HepG2 (cell line): ENCODE results near the gene TTPAL. TPM values are rescaled to one million over a fixed set of nuclear protein-coding genes. Genes with fewer than 3 reads are reported as not detected.

ENCODE experiments used
- BRCA1 ChIP-seq: sonication (generic); formaldehyde crosslinking; IDR thresholded peaks from 2 replicates; pipeline ENCODE4 v1.4.0; 2020; ENCODE audit warnings: missing genetic modification reagents
- DNMT1 ChIP-seq: sonication (generic); formaldehyde crosslinking; IDR thresholded peaks from 2 replicates; pipeline ENCODE4 v1.5.1; 2020; ENCODE audit warnings: mild to moderate bottlenecking, missing genetic modification reagents
- FOXM1 ChIP-seq: sonication (generic); formaldehyde crosslinking; IDR thresholded peaks from 2 replicates; pipeline ENCODE4 v1.5.0; 2020; ENCODE audit warnings: missing genetic modification reagents
- GABPA ChIP-seq, 2 experiments: IDR thresholded peaks; 2 replicates each; pipeline ENCODE4 v1.6.1; 2011 to 2016; ENCODE audit warnings: low read depth in 2 of 2, low read length in 1 of 2, missing biosample characterization in 1 of 2, missing genetic modification characterization in 1 of 2
- GFI1 ChIP-seq: sonication (generic); formaldehyde crosslinking; IDR thresholded peaks from 2 replicates; pipeline ENCODE4 v1.5.0; 2020; ENCODE audit warnings: missing genetic modification reagents, mild to moderate bottlenecking, borderline replicate concordance
- KLF16 ChIP-seq, 2 experiments: sonication (generic) in 1 of 2; formaldehyde crosslinking in 1 of 2; IDR thresholded peaks; 2 replicates each; pipeline versions ENCODE4 v1.6.1 to v1.8.0; 2016 to 2023; ENCODE audit warnings: missing genetic modification reagents in 2 of 2, missing compliant biosample characterization in 1 of 2
- MTF2 ChIP-seq: sonication (generic); formaldehyde crosslinking; IDR thresholded peaks from 2 replicates; pipeline ENCODE4 v1.5.0; 2020; ENCODE audit warnings: missing genetic modification reagents, borderline replicate concordance
- NCOA5 ChIP-seq: sonication (generic); formaldehyde crosslinking; IDR thresholded peaks from 2 replicates; pipeline ENCODE4 v1.4.0; 2020; ENCODE audit warnings: missing genetic modification reagents
- NR2F2 ChIP-seq: IDR thresholded peaks from 2 replicates; pipeline ENCODE4 v1.6.1; 2012; ENCODE audit warnings: low read depth, inconsistent platforms, borderline replicate concordance
- SNAPC2 ChIP-seq: sonication (generic); formaldehyde crosslinking; IDR thresholded peaks from 2 replicates; pipeline ENCODE4 v1.8.1; 2022; ENCODE audit warnings: mild to moderate bottlenecking, missing genetic modification reagents
- ZNF543 ChIP-seq: sonication (generic); formaldehyde crosslinking; IDR thresholded peaks from 2 replicates; pipeline ENCODE4 v1.4.0; 2020; ENCODE audit warnings: mild to moderate bottlenecking, missing genetic modification reagents
- ZSCAN30 ChIP-seq: sonication (generic); formaldehyde crosslinking; IDR thresholded peaks from 2 replicates; pipeline ENCODE4 v1.5.0; 2020; ENCODE audit warnings: mild to moderate bottlenecking, missing genetic modification reagents
- polyA plus RNA-seq, 8 experiments: library from polyadenylated mRNA; depleted of rRNA in 3 of 8; stranded (reverse) in 7 of 8; unstranded in 1 of 8; fragments of >200 nt; fragmentation: Illumina TruSeq in 4 of 8; extraction: Trizol in 4 of 8; gene quantifications; 2 replicates each; pipeline versions ENCODE4 v1.2.1 to v1.2.3, GENCODE V29; 2011 to 2016; ENCODE audit warnings: low read depth in 4 of 8, missing spikeins in 1 of 8, mixed read lengths in 1 of 8; ENCODE audit not compliant: insufficient read depth in 1 of 8
- total RNA-seq, 5 experiments: library from RNA; depleted of rRNA; stranded (reverse); fragments of >200 nt; fragmentation: Illumina TruSeq; extraction: Trizol; gene quantifications; 2 replicates each; pipeline ENCODE4 v1.2.3, GENCODE V29; 2016; ENCODE audit warnings: low read depth in 1 of 5
- TF ChIP-seq, protein P1 (sequence below), 2 experiments: IDR thresholded peaks; 2 replicates each; pipeline ENCODE4 v1.6.1; 2011 to 2012; ENCODE audit warnings: low read length in 2 of 2, borderline replicate concordance in 1 of 2, low read depth in 1 of 2, mild to moderate bottlenecking in 1 of 2, moderate library complexity in 1 of 2
- TF ChIP-seq, protein P2 (sequence below): sonication (generic); formaldehyde crosslinking; IDR thresholded peaks from 2 replicates; pipeline ENCODE4 v1.5.0; 2020; ENCODE audit warnings: missing genetic modification reagents, mild to moderate bottlenecking, borderline replicate concordance
- TF ChIP-seq, protein P3 (sequence below): sonication (generic); formaldehyde crosslinking; IDR thresholded peaks from 2 replicates; pipeline ENCODE4 v1.4.0; 2020; ENCODE audit warnings: missing genetic modification reagents
- TF ChIP-seq, protein P4 (sequence below): sonication (generic); formaldehyde crosslinking; IDR thresholded peaks from 2 replicates; pipeline ENCODE4 v1.5.0; 2020; ENCODE audit warnings: missing genetic modification reagents
- TF ChIP-seq, protein P5 (sequence below): sonication (generic); formaldehyde crosslinking; IDR thresholded peaks from 2 replicates; pipeline ENCODE4 v1.8.0; 2022; ENCODE audit warnings: mild to moderate bottlenecking, missing genetic modification reagents, moderate library complexity
- TF ChIP-seq, protein P6 (sequence below): sonication (generic); formaldehyde crosslinking; IDR thresholded peaks from 2 replicates; pipeline ENCODE4 v1.5.0; 2020; ENCODE audit warnings: missing genetic modification reagents
- TF ChIP-seq, protein P7 (sequence below): sonication (generic); formaldehyde crosslinking; IDR thresholded peaks from 2 replicates; pipeline ENCODE4 v1.8.0; 2022; ENCODE audit warnings: low read depth, missing genetic modification reagents

Gene TTPAL
- total and polyA plus RNA-seq, 2 of the 13 experiments (the other 11 are each of a cell fraction or from before 2014, with no cell fraction given) = 4.3 to 18.8 TPM

DNA sequence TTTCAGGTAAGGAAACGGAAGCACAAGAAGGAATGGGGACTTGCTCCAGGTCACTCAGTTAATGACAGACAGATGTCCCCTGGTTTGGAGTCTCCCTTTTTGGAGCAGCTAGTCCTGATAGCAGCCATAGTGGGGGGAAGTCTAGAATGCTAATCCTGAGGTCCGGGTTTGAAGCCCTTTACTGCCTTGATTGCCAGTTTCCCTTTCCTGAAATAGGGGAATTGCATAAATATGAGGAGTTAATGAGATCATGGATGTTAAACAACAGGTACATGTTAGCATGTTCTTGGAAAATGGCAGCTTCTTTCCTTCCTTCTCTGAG is 341 bp upstream of the TTPAL start (continued):
- TF ChIP-seq MTF2 (CRISPR knock-in tag) (peak; percentile 95; the same call in 1 of the 2 replicates), ZNF543 (CRISPR knock-in tag) (no peak), GFI1 (CRISPR knock-in tag) (peak; percentile 45; the same call in 1 of the 2 replicates), DNMT1 (CRISPR knock-in tag) (no peak), ZSCAN30 (no peak), NR2F2 (no peak), GABPA (IDR thresholded peaks at IDR 0.05; ENCODE audit: low read depth, low read length) (no peak), GABPA (CRISPR knock-in tag; IDR thresholded peaks at IDR 0.05; ENCODE audit: low read depth) (no peak), KLF16 (CRISPR knock-in tag; IDR thresholded peaks at IDR 0.05) (0 out of 4 replicates have a peak, but pooled peaks of 1 of the 2 experiments have one; percentile 44), BRCA1 (CRISPR knock-in tag) (no peak), NCOA5 (CRISPR knock-in tag) (no peak), SNAPC2 (CRISPR knock-in tag) (no peak), FOXM1 (CRISPR knock-in tag) (no peak)
- TF ChIP-seq, protein P1, sequence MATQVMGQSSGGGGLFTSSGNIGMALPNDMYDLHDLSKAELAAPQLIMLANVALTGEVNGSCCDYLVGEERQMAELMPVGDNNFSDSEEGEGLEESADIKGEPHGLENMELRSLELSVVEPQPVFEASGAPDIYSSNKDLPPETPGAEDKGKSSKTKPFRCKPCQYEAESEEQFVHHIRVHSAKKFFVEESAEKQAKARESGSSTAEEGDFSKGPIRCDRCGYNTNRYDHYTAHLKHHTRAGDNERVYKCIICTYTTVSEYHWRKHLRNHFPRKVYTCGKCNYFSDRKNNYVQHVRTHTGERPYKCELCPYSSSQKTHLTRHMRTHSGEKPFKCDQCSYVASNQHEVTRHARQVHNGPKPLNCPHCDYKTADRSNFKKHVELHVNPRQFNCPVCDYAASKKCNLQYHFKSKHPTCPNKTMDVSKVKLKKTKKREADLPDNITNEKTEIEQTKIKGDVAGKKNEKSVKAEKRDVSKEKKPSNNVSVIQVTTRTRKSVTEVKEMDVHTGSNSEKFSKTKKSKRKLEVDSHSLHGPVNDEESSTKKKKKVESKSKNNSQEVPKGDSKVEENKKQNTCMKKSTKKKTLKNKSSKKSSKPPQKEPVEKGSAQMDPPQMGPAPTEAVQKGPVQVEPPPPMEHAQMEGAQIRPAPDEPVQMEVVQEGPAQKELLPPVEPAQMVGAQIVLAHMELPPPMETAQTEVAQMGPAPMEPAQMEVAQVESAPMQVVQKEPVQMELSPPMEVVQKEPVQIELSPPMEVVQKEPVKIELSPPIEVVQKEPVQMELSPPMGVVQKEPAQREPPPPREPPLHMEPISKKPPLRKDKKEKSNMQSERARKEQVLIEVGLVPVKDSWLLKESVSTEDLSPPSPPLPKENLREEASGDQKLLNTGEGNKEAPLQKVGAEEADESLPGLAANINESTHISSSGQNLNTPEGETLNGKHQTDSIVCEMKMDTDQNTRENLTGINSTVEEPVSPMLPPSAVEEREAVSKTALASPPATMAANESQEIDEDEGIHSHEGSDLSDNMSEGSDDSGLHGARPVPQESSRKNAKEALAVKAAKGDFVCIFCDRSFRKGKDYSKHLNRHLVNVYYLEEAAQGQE (IDR thresholded peaks at IDR 0.05; ENCODE audit: borderline replicate concordance in 1 of 2, low read depth in 1 of 2, low read length in 2 of 2) = no peak
- TF ChIP-seq, protein P2, sequence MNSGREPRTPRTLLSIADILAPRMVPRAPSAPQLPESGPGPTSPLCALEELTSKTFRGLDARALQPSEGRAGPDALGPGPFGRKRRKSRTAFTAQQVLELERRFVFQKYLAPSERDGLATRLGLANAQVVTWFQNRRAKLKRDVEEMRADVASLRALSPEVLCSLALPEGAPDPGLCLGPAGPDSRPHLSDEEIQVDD = no peak
- TF ChIP-seq, protein P3, sequence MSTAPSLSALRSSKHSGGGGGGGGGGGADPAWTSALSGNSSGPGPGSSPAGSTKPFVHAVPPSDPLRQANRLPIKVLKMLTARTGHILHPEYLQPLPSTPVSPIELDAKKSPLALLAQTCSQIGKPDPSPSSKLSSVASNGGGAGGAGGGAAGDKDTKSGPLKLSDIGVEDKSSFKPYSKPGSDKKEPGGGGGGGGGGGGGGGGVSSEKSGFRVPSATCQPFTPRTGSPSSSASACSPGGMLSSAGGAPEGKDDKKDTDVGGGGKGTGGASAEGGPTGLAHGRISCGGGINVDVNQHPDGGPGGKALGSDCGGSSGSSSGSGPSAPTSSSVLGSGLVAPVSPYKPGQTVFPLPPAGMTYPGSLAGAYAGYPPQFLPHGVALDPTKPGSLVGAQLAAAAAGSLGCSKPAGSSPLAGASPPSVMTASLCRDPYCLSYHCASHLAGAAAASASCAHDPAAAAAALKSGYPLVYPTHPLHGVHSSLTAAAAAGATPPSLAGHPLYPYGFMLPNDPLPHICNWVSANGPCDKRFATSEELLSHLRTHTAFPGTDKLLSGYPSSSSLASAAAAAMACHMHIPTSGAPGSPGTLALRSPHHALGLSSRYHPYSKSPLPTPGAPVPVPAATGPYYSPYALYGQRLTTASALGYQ (CRISPR knock-in tag) = no peak
- TF ChIP-seq, protein P4, sequence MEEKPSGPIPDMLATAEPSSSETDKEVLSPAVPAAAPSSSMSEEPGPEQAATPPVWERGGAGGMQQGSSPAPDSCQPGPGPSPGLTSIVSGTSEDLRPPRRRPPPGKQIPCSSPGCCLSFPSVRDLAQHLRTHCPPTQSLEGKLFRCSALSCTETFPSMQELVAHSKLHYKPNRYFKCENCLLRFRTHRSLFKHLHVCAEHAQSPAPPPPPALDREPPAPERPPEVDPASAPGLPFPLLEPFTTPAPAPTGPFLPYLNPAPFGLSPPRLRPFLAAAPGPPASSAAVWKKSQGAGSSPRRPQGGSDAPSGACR (CRISPR knock-in tag) = peak; percentile 66; the same call in 1 of the 2 replicates
- TF ChIP-seq, protein P5, sequence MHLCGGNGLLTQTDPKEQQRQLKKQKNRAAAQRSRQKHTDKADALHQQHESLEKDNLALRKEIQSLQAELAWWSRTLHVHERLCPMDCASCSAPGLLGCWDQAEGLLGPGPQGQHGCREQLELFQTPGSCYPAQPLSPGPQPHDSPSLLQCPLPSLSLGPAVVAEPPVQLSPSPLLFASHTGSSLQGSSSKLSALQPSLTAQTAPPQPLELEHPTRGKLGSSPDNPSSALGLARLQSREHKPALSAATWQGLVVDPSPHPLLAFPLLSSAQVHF (CRISPR knock-in tag) = no peak
- TF ChIP-seq, protein P6, sequence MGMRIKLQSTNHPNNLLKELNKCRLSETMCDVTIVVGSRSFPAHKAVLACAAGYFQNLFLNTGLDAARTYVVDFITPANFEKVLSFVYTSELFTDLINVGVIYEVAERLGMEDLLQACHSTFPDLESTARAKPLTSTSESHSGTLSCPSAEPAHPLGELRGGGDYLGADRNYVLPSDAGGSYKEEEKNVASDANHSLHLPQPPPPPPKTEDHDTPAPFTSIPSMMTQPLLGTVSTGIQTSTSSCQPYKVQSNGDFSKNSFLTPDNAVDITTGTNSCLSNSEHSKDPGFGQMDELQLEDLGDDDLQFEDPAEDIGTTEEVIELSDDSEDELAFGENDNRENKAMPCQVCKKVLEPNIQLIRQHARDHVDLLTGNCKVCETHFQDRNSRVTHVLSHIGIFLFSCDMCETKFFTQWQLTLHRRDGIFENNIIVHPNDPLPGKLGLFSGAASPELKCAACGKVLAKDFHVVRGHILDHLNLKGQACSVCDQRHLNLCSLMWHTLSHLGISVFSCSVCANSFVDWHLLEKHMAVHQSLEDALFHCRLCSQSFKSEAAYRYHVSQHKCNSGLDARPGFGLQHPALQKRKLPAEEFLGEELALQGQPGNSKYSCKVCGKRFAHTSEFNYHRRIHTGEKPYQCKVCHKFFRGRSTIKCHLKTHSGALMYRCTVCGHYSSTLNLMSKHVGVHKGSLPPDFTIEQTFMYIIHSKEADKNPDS = 0 out of 2 replicates have a peak, but pooled peaks have one; percentile 4
- TF ChIP-seq, protein P7, sequence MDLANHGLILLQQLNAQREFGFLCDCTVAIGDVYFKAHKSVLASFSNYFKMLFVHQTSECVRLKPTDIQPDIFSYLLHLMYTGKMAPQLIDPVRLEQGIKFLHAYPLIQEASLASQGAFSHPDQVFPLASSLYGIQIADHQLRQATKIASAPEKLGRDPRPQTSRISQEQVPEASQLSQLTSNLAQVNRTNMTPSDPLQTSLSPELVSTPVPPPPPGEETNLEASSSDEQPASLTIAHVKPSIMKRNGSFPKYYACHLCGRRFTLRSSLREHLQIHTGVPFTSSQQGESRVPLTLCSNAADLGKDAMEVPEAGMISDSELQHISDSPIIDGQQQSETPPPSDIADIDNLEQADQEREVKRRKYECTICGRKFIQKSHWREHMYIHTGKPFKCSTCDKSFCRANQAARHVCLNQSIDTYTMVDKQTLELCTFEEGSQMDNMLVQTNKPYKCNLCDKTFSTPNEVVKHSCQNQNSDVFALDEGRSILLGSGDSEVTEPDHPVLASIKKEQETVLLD (CRISPR knock-in tag) = no peak
